GM20431 (cell line): ENCODE data around the gene GOLGA6L7.
"Not testable (repeated sequence)": the region's sequence is repeated elsewhere in the genome, so short reads cannot be mapped to it uniquely, and the experiment has no call there.

ENCODE experiments used
- in situ Hi-C: fragments of 300-500 bp; cut with MseI, MboI; formaldehyde crosslinking; loops from one replicate; pipeline ENCODE4 v1.15.0; 2020; ENCODE audit warnings: low sequenced_read_pairs; ENCODE audit not compliant: unreplicated experiment

The GOLGA6L7 gene, protein sequence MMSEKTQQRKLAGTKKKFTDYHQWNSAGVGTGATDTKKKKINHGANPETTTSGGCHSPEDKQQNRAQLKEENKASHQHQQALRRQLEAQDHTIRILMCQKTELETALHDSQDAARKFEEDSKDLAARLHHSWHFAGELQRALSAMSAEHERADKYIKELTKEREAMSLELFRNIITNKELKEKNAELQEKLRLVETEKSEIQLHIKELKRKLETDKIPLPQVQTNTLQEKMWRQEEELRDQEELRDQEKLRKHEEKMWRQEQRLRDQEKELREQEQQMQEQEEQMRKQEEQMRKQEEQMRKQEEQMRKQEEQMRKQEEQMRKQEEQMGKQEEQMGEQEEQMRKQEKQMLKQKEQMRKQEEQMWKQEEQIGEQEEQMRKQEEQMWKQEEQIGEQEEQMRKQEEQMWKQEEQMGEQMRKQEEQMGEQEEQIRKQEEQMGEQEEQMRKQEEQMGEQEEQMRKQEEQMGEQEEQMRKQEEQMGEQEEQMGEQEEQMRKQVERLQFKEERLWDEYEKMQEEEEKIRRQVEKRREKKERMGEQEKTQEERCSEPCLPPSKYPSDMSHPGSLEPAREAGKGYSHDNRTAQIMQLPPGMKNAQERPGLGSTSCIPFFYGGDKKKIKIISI

DNA sequence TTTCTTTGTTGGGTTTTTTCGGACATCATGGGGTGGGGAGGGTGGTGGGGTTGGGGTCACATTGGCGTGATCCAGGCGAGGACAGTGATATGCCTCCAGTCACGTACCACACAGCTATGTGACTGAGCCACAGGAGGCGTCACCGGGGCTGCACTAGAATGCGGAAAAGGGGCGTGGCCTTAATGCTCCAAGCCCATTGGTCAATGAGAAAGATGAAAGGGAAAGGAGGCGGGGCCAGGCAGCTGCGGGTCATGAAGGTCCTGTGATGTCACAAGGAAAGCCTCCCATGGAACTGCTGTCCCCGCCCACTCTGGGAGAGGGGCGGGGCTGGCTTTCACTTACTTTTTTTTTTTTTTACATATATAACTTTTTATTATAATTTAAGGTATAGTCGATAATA, at the start of gene GOLGA6L7:
GOLGA6L7 (minus strand) TSS at position 124 of the 400 bp plus-strand sequence; CDS start at position 29, 95 bp downstream.
- in situ Hi-C loops = not testable (repeated sequence)

GRCh38 chr15:28897861-28898585, 49.6 kb upstream of the GOLGA6L7 start:
- in situ Hi-C loops = no loop called here

DNA sequence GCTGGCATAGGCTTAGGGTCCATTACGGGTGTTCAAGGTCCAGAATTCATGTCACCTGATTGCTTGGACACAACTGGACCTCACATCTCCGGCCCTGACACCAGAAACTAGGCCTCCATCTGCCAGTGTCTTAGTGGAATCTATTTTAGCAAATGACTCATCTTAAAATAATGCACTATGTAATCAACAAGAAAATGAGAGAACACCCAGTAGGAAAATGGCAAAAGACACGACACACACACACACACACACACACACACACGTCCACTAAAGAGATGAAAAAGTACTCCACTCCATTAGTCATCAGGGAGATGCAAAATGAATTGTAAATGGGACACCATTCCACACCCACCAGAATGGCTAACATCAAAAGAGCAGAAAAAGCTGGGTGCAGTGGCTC, 48.5 kb upstream of the GOLGA6L7 start:
- in situ Hi-C loops = no loop called here

DNA sequence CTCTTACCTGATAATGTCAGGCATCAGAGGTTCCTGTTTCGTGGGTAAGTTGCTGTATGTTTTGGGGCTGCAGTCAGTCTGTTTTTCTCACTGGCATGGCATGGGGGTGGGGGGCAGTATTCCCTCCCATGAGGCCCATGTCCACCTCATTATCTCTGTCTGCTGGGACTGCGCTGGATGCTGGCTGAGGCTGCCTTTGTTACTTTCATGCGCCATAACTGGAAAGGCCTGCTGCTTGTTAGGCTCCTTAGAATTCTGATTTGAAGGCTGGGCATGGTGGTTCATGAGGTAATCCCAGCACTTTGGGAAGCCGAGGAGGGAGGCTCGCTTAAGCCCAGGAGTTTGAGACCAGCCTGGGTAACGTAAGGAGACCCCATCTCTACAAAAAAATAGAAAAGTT, 47.1 kb upstream of the GOLGA6L7 start:
- in situ Hi-C loops = no loop called here

DNA sequence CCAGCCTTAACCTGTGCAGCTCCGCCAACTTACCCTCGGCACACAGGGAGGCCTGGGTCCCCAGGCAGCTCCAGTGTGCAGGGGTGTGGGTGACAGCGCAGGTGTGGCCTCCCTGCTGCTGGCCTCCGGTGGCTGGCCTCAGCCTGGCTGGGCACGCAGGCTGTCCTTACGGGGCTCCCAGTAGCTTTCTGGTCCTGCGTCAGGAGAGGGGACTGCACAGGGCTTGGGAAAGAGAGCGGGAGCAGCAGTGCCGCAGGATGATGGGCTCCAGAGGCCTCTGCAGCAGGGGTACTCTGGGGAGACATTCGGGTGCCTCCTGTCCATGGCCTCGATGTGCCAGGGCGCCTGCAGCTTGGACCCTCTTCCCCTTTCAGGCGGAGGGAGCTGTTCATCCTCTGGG, 46.7 kb upstream of the GOLGA6L7 start:
- in situ Hi-C loops = no loop called here

GRCh38 chr15:28894631-28895030, 46.2 kb upstream of the GOLGA6L7 start:
- in situ Hi-C loops = no loop called here

DNA sequence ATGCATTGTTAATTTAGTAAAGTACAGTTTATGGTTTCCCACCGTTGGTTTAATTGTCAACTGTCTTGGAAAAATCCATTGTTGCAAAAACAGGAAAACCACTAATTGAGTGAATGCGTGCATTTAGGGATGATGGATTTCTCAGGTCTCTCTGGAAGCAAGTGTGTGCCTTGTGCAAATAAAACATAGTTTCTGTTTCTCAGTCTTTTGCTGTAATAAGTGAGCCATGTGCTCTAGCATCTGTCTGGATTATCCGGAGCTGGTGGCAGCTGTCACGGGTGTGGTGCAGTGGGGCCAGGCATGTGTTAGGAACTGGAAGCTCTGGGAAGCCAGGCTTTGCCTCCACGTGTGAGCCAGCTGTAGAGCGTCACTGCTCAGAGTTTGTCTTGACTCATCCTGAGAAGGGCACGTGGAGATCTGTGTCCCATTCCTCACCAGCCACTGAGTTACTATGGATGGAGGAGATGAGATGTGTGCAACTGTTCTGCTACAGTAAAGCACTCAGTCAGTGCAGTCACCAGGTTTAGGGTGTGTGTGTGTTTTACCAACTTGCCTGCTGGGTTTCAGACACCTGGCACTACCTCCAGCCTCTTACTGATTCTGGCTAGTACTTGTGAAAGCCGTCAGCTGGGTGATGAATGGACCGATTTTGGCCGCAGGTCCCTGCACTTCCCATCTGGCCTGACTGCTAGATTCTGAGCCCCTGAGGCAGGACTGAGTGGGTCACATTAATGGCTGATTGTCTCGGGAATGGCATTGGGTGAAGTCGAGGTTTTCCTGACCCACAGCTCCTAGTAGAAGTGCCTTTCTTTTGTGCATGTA, 44.6 kb upstream of the GOLGA6L7 start:
- in situ Hi-C loops = no loop called here

GRCh38 chr15:28891588-28891987, 43.1 kb upstream of the GOLGA6L7 start:
- in situ Hi-C loops = no loop called here

GRCh38 chr15:28890711-28891495, 42.5 kb upstream of the GOLGA6L7 start:
- in situ Hi-C loops = no loop called here

DNA sequence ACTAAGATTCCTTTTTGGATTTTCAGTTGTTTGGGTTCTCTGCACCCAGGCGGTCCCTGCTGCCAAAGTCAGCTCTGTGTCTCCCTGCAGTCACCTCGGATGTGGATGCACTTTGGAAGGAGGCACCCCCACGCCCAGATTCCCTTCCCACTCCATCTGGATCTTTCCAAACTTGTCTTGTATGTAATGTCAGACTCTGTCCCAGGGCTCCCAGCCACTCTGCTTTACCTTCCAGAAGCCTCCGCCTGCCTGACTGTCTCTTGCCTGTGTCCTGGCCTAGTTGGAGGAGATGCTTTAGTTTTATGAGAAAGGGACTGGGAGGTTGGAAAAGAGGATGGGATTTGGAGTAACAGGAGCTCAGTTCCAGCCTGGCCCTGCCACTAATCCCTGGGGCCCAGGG, 41.8 kb upstream of the GOLGA6L7 start:
- in situ Hi-C loops = not testable (repeated sequence)

DNA sequence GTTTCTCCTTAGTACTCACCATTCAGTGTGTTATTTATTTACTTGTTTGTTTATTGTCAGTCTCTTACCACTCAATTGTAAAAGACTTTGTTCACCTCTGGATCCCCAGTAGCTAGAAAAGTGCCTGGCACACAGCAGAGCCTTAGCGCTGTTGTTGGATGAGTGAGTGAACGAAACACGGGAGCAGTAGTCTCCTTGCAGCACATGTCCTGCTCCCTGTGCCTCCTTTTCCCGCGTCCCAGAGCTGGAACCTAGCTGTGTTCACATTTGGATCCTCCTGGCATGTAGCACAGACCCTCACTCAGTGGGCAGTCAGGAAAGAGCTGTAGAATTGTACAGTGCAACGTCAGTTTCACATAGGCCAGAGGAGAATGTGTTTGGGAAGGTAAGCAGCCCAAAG, 41.4 kb upstream of the GOLGA6L7 start:
- in situ Hi-C loops = not testable (repeated sequence)

DNA sequence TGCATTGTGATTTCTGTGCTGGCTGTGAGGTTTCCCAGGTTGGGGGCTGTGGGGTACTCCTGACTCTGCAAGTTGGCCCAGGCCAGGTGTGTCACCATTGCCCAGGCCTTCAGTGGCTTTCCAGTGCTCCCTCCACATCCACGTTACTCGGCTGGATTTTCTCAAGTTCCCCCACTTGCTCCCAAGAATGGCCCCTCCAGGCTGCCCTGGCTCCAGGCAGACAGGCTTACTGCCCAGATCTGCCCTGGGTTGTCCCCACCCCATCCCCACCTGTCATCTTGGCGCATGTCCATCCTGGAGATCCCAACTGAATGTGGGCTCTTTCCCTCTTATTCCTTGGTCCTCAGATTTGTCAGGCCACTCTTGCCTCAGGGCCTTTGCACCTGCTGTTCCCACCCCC, 40.9 kb upstream of the GOLGA6L7 start:
- in situ Hi-C loops = no loop called here

DNA sequence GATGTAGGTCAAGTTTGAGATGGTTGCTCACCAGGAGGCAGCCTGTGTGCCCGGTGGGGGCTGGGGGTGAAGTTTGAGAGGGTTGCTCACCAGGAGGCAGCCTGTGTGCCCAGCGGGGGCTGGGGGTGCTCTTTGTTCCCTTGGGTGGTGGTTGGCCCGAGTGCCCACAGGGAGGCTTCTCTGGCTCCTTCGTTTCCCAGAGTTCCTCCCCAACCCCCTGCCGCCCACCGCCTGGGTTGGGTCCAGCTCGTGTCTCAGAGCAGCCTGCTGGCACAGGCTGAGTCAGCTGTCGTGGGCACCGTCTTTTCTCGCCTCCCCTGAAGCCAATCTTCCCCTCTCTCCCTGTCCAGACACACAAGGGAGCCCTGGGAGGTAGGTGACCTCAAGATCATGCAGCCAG, 40.5 kb upstream of the GOLGA6L7 start:
- in situ Hi-C loops = no loop called here

GRCh38 chr15:28888302-28888894, 40.0 kb upstream of the GOLGA6L7 start:
- in situ Hi-C loops = no loop called here

- in situ Hi-C loops = no loop called here
Measured at GRCh38 chr15:28887339-28888174, 39.1 kb upstream of the GOLGA6L7 start.

GRCh38 chr15:28886431-28887338, 38.2 kb upstream of the GOLGA6L7 start:
- in situ Hi-C loops = no loop called here
